GM23248 (cell line): ENCODE data around the gene TMC8. TPM values are rescaled to one million over a fixed set of nuclear protein-coding genes. Genes with fewer than 3 reads are reported as not detected.

Experiments used
- DNase-seq: peaks from one replicate; pipeline ENCODE4 v3.0.0-alpha.2; 2015
- H2AFZ ChIP-seq: fragments of 200-600 bp; sonication (generic); 2 replicates; pipeline ENCODE4 v1.6.1; 2016; ENCODE audit warnings: antibody characterized with exemption
- H3F3A ChIP-seq: fragments of 200-600 bp; sonication (generic); 2 replicates; pipeline ENCODE4 v1.6.1; 2016; ENCODE audit warnings: mild to moderate bottlenecking, antibody characterized with exemption, mixed run types; ENCODE audit not compliant: insufficient read depth
- H3K27ac ChIP-seq: fragments of 200-600 bp; sonication (generic); 2 replicates; pipeline ENCODE4 v1.5.1; 2016; ENCODE audit warnings: mild to moderate bottlenecking
- H3K27me3 ChIP-seq: fragments of 200-600 bp; sonication (generic); replicated peaks from 2 replicates; pipeline ENCODE4 v1.6.1; 2016; ENCODE audit warnings: mild to moderate bottlenecking; ENCODE audit not compliant: insufficient read depth
- H3K36me3 ChIP-seq: fragments of 200-600 bp; sonication (generic); 2 replicates; pipeline ENCODE4 v1.6.1; 2016; ENCODE audit warnings: low read depth, mild to moderate bottlenecking
- H3K4me1 ChIP-seq: fragments of 200-600 bp; sonication (generic); 2 replicates; pipeline ENCODE4 v1.6.1; 2016; ENCODE audit warnings: mild to moderate bottlenecking; ENCODE audit not compliant: insufficient read depth
- H3K4me2 ChIP-seq: fragments of 200-600 bp; sonication (generic); one replicate; pipeline ENCODE4 v1.6.1; 2016; ENCODE audit warnings: mild to moderate bottlenecking; ENCODE audit not compliant: unreplicated experiment
- H3K4me3 ChIP-seq: fragments of 200-600 bp; sonication (generic); 2 replicates; pipeline ENCODE4 v1.5.1; 2016; ENCODE audit warnings: mild to moderate bottlenecking
- H3K79me2 ChIP-seq: fragments of 200-600 bp; sonication (generic); 2 replicates; pipeline ENCODE4 v1.6.1; 2016; ENCODE audit warnings: mild to moderate bottlenecking; ENCODE audit not compliant: insufficient read depth
- H3K9ac ChIP-seq: fragments of 200-600 bp; sonication (generic); 2 replicates; pipeline ENCODE4 v1.6.1; 2016; ENCODE audit warnings: mild to moderate bottlenecking
- H3K9me2 ChIP-seq: fragments of 200-600 bp; sonication (generic); 2 replicates; pipeline ENCODE4 v1.6.1; 2016; ENCODE audit warnings: mixed run types, mild to moderate bottlenecking, moderate library complexity; ENCODE audit not compliant: insufficient read depth
- H3K9me3 ChIP-seq: fragments of 200-600 bp; sonication (generic); one replicate; pipeline ENCODE4 v1.6.1; 2017; ENCODE audit warnings: low read depth
- H4K20me1 ChIP-seq: fragments of 200-600 bp; sonication (generic); 2 replicates; pipeline ENCODE4 v1.6.0; 2016; ENCODE audit not compliant: insufficient read depth
- EZH2 ChIP-seq: fragments of 200-600 bp; sonication (generic); IDR thresholded peaks from 2 replicates; pipeline ENCODE4 v1.6.1; 2018; ENCODE audit warnings: antibody characterized with exemption, mild to moderate bottlenecking; ENCODE audit not compliant: insufficient read depth, poor library complexity, severe bottlenecking
- EZH2phosphoT487 ChIP-seq: fragments of 200-600 bp; sonication (generic); IDR thresholded peaks from 2 replicates; pipeline ENCODE4 v1.6.1; 2018; ENCODE audit warnings: antibody characterized with exemption, moderate library complexity, mild to moderate bottlenecking, low read depth; ENCODE audit not compliant: insufficient read depth
- WGBS, 2 experiments: methylation state at CpG; one replicate each; pipeline ENCODE4 v1.1.6; 2015 to 2017; ENCODE audit warnings: low lambda C conversion rate in 2 of 2, low coverage in 1 of 2; ENCODE audit errors: missing lambda C conversion rate in 2 of 2; 5-methylcytosine and 5-hydroxymethylcytosine counted together
- in situ Hi-C: fragments of 300-500 bp; cut with MboI; formaldehyde crosslinking; loops from 2 replicates; pipeline ENCODE4 v1.15.0; 2020
- polyA plus RNA-seq: library from polyadenylated mRNA; unstranded; fragments of >200 nt; fragmentation: Nextera tagmentation; extraction: Ambion mirVana; gene quantifications from 2 replicates; pipeline ENCODE4 v1.2.1, GENCODE V29; 2016
- total RNA-seq: library from RNA; depleted of rRNA; stranded (reverse); fragments of >200 nt; shearing (Covaris generic); gene quantifications from 2 replicates; pipeline ENCODE4 v1.2.3, GENCODE V29; 2014

TMC8 gene
- total and polyA plus RNA-seq, 2 experiments from 2014 or later: not detected

- no peak for DNase-seq
- H3K9me2 ChIP-seq: no peaks in the 10 kb centered on the region
- no peaks in the 10 kb centered on the region for H4K20me1 ChIP-seq
- no peak overlapping the region for H3K4me3 ChIP-seq
- H3K27ac ChIP-seq: no peak overlapping the region
- H3K9ac ChIP-seq: no peak overlapping the region
- H3K36me3 ChIP-seq: no peaks in the 10 kb centered on the region
- H3K27me3 ChIP-seq: peaks cover 36% of the 10 kb centered on the region
- WGBS, 2 experiments: 70 to 73% methylated on average over 9 of the region's 9 CpGs
- TF ChIP-seq EZH2 (no peak), EZH2phosphoT487 (no peak)
- in situ Hi-C loops: no loop called here
- no peak overlapping the region for H2AFZ ChIP-seq
- H3K9me3 ChIP-seq: no peaks in the 10 kb centered on the region
- no peaks in the 10 kb centered on the region for H3K79me2 ChIP-seq
- H3F3A ChIP-seq: no peaks in the 10 kb centered on the region; the same call in 1 of the 2 replicates
- 0 out of 2 replicates have a peak, but pooled peaks cover 3% of the 10 kb centered on the region for H3K4me1 ChIP-seq
- H3K4me2 ChIP-seq: no peak overlapping the region
These were observed 2.2 kb downstream of the TMC8 start for GRCh38 chr17:78132767-78133178.

- no peaks in the 10 kb centered on the region for H3K9me2 ChIP-seq
- H3K4me3 ChIP-seq: no peak overlapping the region
- no peaks in the 10 kb centered on the region for H3K9me3 ChIP-seq
- H3K27ac ChIP-seq: no peak overlapping the region
- H3K9ac ChIP-seq: no peak overlapping the region
- H3K36me3 ChIP-seq: no peaks in the 10 kb centered on the region
- no peaks in the 10 kb centered on the region; the same call in 1 of the 2 replicates for H3F3A ChIP-seq
- H4K20me1 ChIP-seq: no peaks in the 10 kb centered on the region
- 78% methylated on average over 23 to 30 of the region's 30 CpGs for WGBS, 2 experiments
- TF ChIP-seq EZH2phosphoT487 (no peak), EZH2 (no peak)
- H2AFZ ChIP-seq: no peak overlapping the region
- DNase-seq: no peak
- no peak overlapping the region for H3K4me2 ChIP-seq
- H3K4me1 ChIP-seq: 0 out of 2 replicates have a peak, but pooled peaks cover 3% of the 10 kb centered on the region
- in situ Hi-C loops: no loop called here
- H3K27me3 ChIP-seq: peaks cover 30% of the 10 kb centered on the region
- H3K79me2 ChIP-seq: no peaks in the 10 kb centered on the region
These were observed 2.8 kb downstream of the TMC8 start for GRCh38 chr17:78133179-78133951.

- Histone ChIP-seq H3K4me1 (no peaks in the 10 kb centered on the region), H3F3A (no peaks in the 10 kb centered on the region; the same call in 1 of the 2 replicates), H3K9ac (no peak overlapping the region), H4K20me1 (no peaks in the 10 kb centered on the region), H3K9me2 (no peaks in the 10 kb centered on the region), H3K4me2 (no peak overlapping the region), H3K27me3 (peaks cover 24% of the 10 kb centered on the region), H2AFZ (no peak overlapping the region), H3K9me3 (no peaks in the 10 kb centered on the region), H3K27ac (no peak overlapping the region), H3K79me2 (no peaks in the 10 kb centered on the region), H3K4me3 (no peak overlapping the region), H3K36me3 (no peaks in the 10 kb centered on the region)
- TF ChIP-seq EZH2phosphoT487 (no peak), EZH2 (no peak)
- in situ Hi-C loops: no loop called here
- 35 to 42% methylated on average over 34 to 39 of the region's 39 CpGs for WGBS, 2 experiments
- peak; percentile 62 for DNase-seq
These were observed 3.7 kb downstream of the TMC8 start for GRCh38 chr17:78133971-78134898.

- Histone ChIP-seq H3K27me3 (peaks cover 22% of the 10 kb centered on the region), H3K4me3 (no peak overlapping the region), H3K4me1 (no peaks in the 10 kb centered on the region), H3K27ac (no peak overlapping the region), H3K9ac (no peak overlapping the region), H3K9me2 (no peaks in the 10 kb centered on the region), H3K79me2 (no peaks in the 10 kb centered on the region), H3K9me3 (no peaks in the 10 kb centered on the region), H2AFZ (no peak overlapping the region), H3K4me2 (no peak overlapping the region), H3K36me3 (no peaks in the 10 kb centered on the region), H4K20me1 (no peaks in the 10 kb centered on the region), H3F3A (no peaks in the 10 kb centered on the region; the same call in 1 of the 2 replicates)
- in situ Hi-C loops: no loop called here
- no peak for TF ChIP-seq EZH2
- TF ChIP-seq EZH2phosphoT487: no peak
- 40 to 41% methylated on average over 9 of the region's 9 CpGs for WGBS, 2 experiments
- no peak for DNase-seq
These were observed 4.4 kb downstream of the TMC8 start for GRCh38 chr17:78134899-78135385.
